ENCODE results near the gene ARHGAP11A. TPM values are rescaled to one million over a fixed set of nuclear protein-coding genes. Genes with fewer than 3 reads are reported as not detected.

The ARHGAP11A gene
- total and polyA plus RNA-seq, 9 of the 15 experiments (the other 6 are each of a cell fraction or from before 2014, with no cell fraction given), result 17.5 to 92.5 (median 61.1) TPM

GRCh38 chr15:32641517-32642059, 26.3 kb downstream of the ARHGAP11A start, which contains the start of gene SCG5 (continued):
- TF ChIP-seq ATF4 (CRISPR knock-in tag; IDR thresholded peaks at IDR 0.05), result no peak
- TF ChIP-seq MEF2D (tag; conservative IDR thresholded peaks at IDR 0.05; ENCODE audit: low read depth), result no peak
- no peak for TF ChIP-seq JUNB (CRISPR knock-in tag; conservative IDR thresholded peaks at IDR 0.05)
- no peak for TF ChIP-seq IRF2 (CRISPR knock-in tag; IDR thresholded peaks at IDR 0.05)
- no peak for TF ChIP-seq RHOXF2B (CRISPR knock-in tag; conservative IDR thresholded peaks at IDR 0.05)
- no peak for TF ChIP-seq NFE2 (IDR thresholded peaks at IDR 0.05; ENCODE audit: low read depth)
- peak; percentile 76 for TF ChIP-seq MYNN (IDR thresholded peaks at IDR 0.05)
- no peak for TF ChIP-seq MYNN (CRISPR knock-in tag; IDR thresholded peaks at IDR 0.05)
- TF ChIP-seq HMG20B (CRISPR knock-in tag; IDR thresholded peaks at IDR 0.05), result no peak
- TF ChIP-seq SMAD3 (CRISPR knock-in tag; conservative IDR thresholded peaks at IDR 0.05), result no peak
- no peak for TF ChIP-seq PRMT5 (CRISPR knock-in tag; IDR thresholded peaks at IDR 0.05)
- TF ChIP-seq HDGF (IDR thresholded peaks at IDR 0.05), result no peak
- TF ChIP-seq CBFA2T2 (conservative IDR thresholded peaks at IDR 0.05), result 0 out of 2 replicates have a peak, but pooled peaks have one; percentile 10
- TF ChIP-seq STAG1 (CRISPR knock-in tag; IDR thresholded peaks at IDR 0.05; ENCODE audit: borderline replicate concordance), result no peak
- no peak for TF ChIP-seq HNRNPH1 (optimal IDR thresholded peaks at IDR 0.05; ENCODE audit: low read depth, low read length)
- TF ChIP-seq RUNX1 (IDR thresholded peaks at IDR 0.05; ENCODE audit: low read depth), result no peak
- no peak for TF ChIP-seq ZNF644 (tag; IDR thresholded peaks at IDR 0.05; ENCODE audit: low read depth)
- TF ChIP-seq POLR2A (conservative IDR thresholded peaks at IDR 0.05), result peak; percentile 81
- no peak for TF ChIP-seq MITF (IDR thresholded peaks at IDR 0.05)
- TF ChIP-seq MLX (CRISPR knock-in tag; conservative IDR thresholded peaks at IDR 0.05), result no peak
- no peak for TF ChIP-seq NR2C1 (IDR thresholded peaks at IDR 0.05)
- TF ChIP-seq NR2C1 (tag; IDR thresholded peaks at IDR 0.05), result no peak
- peak; percentile 98 for TF ChIP-seq POLR2AphosphoS2 (IDR thresholded peaks at IDR 0.05; ENCODE audit: low read length)
- peak; percentile 37; the same call in 1 of the 2 replicates for TF ChIP-seq CREM (IDR thresholded peaks at IDR 0.05; ENCODE audit: low read depth)
- no peak for TF ChIP-seq PURB (CRISPR knock-in tag; IDR thresholded peaks at IDR 0.05; ENCODE audit: low read depth)
- TF ChIP-seq UBTF (IDR thresholded peaks at IDR 0.05; ENCODE audit: borderline replicate concordance in 1 of 2, low read depth in 2 of 2, low read length in 2 of 2), result no peak
- 0 out of 2 replicates have a peak, but pooled peaks have one; percentile 14 for TF ChIP-seq ATF7 (IDR thresholded peaks at IDR 0.05)
- no peak for TF ChIP-seq RBM34 (IDR thresholded peaks at IDR 0.05; ENCODE audit: borderline replicate concordance, insufficient read depth, low read length)
